Spleen (tissue), 11 donors: ENCODE results near the gene PLEKHM2. TPM values are rescaled to one million over a fixed set of nuclear protein-coding genes. Genes with fewer than 3 reads are reported as not detected.

Experiments used
- DNase-seq: peaks from one replicate; pipeline ENCODE4 v3.0.0-alpha.2; 2020
- H3K27ac ChIP-seq, 8 donors: fragments of 200-600 bp; sonication (generic) in 7 of 8; 1 replicate in 4 of 8; 2 replicates in 4 of 8; pipeline versions ENCODE4 v1.5.0 to v1.8.0; 2016 to 2021; ENCODE audit warnings: inconsistent platforms in 4 of 8, mild to moderate bottlenecking in 4 of 8, moderate library complexity in 1 of 8
- H3K27me3 ChIP-seq, 7 donors: fragments of 200-600 bp; sonication (generic) in 6 of 7; replicated peaks in 1 of 7; 1 replicate in 4 of 7; 2 replicates in 3 of 7; pipeline versions ENCODE4 v1.5.0 to v1.8.0; 2016 to 2021; ENCODE audit warnings: inconsistent platforms in 3 of 7, mild to moderate bottlenecking in 1 of 7
- H3K36me3 ChIP-seq, 6 donors: fragments of 200-600 bp; sonication (generic) in 5 of 6; 1 replicate in 4 of 6; 2 replicates in 2 of 6; pipeline versions ENCODE4 v1.5.0 to v1.8.0; 2016 to 2021; ENCODE audit warnings: inconsistent platforms in 2 of 6
- H3K4me1 ChIP-seq, 6 donors: fragments of 200-600 bp; sonication (generic) in 5 of 6; 1 replicate in 3 of 6; 2 replicates in 3 of 6; pipeline versions ENCODE4 v1.5.0 to v1.8.0; 2016 to 2021; ENCODE audit warnings: inconsistent platforms in 3 of 6
- H3K4me3 ChIP-seq, 8 donors: fragments of 200-600 bp; sonication (generic) in 7 of 8; 1 replicate in 4 of 8; 2 replicates in 4 of 8; pipeline versions ENCODE4 v1.5.0 to v1.8.0; 2016 to 2021; ENCODE audit warnings: inconsistent platforms in 4 of 8, mild to moderate bottlenecking in 4 of 8, moderate library complexity in 2 of 8
- H3K9me3 ChIP-seq, 8 donors: fragments of 200-600 bp; sonication (generic) in 7 of 8; 1 replicate in 4 of 8; 2 replicates in 4 of 8; pipeline versions ENCODE4 v1.5.0 to v1.8.0; 2016 to 2021; ENCODE audit warnings: inconsistent platforms in 4 of 8
- POLR2A ChIP-seq, 3 donors: fragments of 450-650 bp; IDR thresholded peaks; one replicate each; pipeline ENCODE4 v1.5.1; 2017; ENCODE audit warnings: antibody characterized with exemption in 3 of 3, mild to moderate bottlenecking in 1 of 3
- POLR2AphosphoS5 ChIP-seq, 3 donors: sonication (generic); formaldehyde crosslinking; IDR thresholded peaks; one replicate each; pipeline ENCODE4 v1.5.1; 2017; ENCODE audit warnings: antibody characterized with exemption in 3 of 3
- WGBS, 5 donors: extraction: QIAGEN DNeasy Blood & Tissue Kit in 3 of 5; methylation state at CpG; one replicate each; pipeline versions ENCODE4 v1.1.5 to v1.1.7; 2013 to 2018; 5-methylcytosine and 5-hydroxymethylcytosine counted together
- intact Hi-C: fragments of 100-400 bp; cut with DNase I; formaldehyde crosslinking; loops from one replicate; pipeline ENCODE4 v1.15.0; 2023; ENCODE audit warnings: low total_unique reads
- polyA plus RNA-seq, 3 donors: library from polyadenylated mRNA; stranded (reverse); fragments of 200-250 nt; gene quantifications; one replicate each; pipeline ENCODE4 v1.2.1, GENCODE V29; 2013
- total RNA-seq, 7 donors: library from RNA; depleted of rRNA in 3 of 7; stranded (reverse); fragments of >200 nt in 3 of 7; fragmentation: NEBNext Ultra II Directional in 4 of 7; extraction: Animal tissue kit (Norgen Biotek cat#: 25700) in 4 of 7; gene quantifications; one replicate each; pipeline versions ENCODE4 v1.1.0 to v1.2.1, GENCODE V29; 2016 to 2021
- TF ChIP-seq, protein P1 (sequence below), 11 experiments: fragments of 200-600 bp in 7 of 11; fragments of 450-650 bp in 4 of 11; sonication (generic) in 4 of 11; IDR thresholded peaks in 8 of 11; conservative IDR thresholded peaks in 3 of 11; 1 replicate in 7 of 11; 2 replicates in 4 of 11; pipeline versions ENCODE4 v1.4.0 to v1.8.0; 2016 to 2021; ENCODE audit warnings: antibody characterized with exemption in 11 of 11, inconsistent platforms in 4 of 11, mild to moderate bottlenecking in 1 of 11
- donor health status: healthy with polysubstance abuse.
- donor health status: DM: no; HTN: no; CAD: no; lungs with moderate emphysema.
- donor health status: DM: no; HTN: no; CAD: no.
- donor health status: Bipolar disorder and iron deficiency.
- donor health status: healthy.
- donor health status: DM: no; HTN: no; CAD: no.
- donor health status: DM: yes; HTN: yes; CAD: no.

The PLEKHM2 gene
- total and polyA plus RNA-seq, 10 donors = 25.9 to 96.0 (median 60.6) TPM

DNA sequence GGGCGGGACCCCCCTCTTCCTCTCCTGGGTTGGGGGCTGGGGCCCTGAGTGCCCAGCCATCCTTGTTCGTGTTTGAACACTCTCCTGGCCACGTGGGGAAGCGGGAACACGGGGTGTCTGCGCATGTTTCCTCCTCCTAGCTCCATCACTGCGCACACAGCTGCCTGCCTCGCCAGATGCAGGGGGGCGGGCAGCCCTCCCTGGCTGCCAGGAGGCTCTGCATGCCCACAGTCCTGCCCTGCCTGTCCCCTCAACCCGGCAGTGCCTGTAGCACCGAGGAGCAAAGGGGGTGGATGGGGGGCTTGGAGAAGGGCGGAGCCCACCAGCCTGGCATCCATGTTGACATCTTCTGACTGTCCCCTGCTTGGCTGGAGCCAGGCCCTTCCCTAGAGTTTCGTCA lies 50.2 kb downstream of the PLEKHM2 start:
- no peak for TF ChIP-seq POLR2AphosphoS5 (IDR thresholded peaks at IDR 0.05)
- no peak for TF ChIP-seq POLR2A (IDR thresholded peaks at IDR 0.05)
- TF ChIP-seq, protein P1, sequence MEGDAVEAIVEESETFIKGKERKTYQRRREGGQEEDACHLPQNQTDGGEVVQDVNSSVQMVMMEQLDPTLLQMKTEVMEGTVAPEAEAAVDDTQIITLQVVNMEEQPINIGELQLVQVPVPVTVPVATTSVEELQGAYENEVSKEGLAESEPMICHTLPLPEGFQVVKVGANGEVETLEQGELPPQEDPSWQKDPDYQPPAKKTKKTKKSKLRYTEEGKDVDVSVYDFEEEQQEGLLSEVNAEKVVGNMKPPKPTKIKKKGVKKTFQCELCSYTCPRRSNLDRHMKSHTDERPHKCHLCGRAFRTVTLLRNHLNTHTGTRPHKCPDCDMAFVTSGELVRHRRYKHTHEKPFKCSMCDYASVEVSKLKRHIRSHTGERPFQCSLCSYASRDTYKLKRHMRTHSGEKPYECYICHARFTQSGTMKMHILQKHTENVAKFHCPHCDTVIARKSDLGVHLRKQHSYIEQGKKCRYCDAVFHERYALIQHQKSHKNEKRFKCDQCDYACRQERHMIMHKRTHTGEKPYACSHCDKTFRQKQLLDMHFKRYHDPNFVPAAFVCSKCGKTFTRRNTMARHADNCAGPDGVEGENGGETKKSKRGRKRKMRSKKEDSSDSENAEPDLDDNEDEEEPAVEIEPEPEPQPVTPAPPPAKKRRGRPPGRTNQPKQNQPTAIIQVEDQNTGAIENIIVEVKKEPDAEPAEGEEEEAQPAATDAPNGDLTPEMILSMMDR (IDR thresholded peaks at IDR 0.05 in 8 of 11, conservative IDR thresholded peaks at IDR 0.05 in 3 of 11) = no peak
- DNase-seq = no peak
- 85 to 88% (median 86%) methylated on average over 13 of the region's 13 CpGs for WGBS, 5 donors
- no peak overlapping the region for H3K27ac ChIP-seq
- no peak overlapping the region for H3K4me3 ChIP-seq
- peaks cover 0 to 19% (median under 1%) of the 10 kb centered on the region in 6 donors for H3K4me1 ChIP-seq
- H3K9me3 ChIP-seq = no peaks in the 10 kb centered on the region
- no peaks in the 10 kb centered on the region for H3K27me3 ChIP-seq
- peaks cover 0 to 76% (median 58%) of the 10 kb centered on the region in 6 donors for H3K36me3 ChIP-seq
- intact Hi-C loops = no loop called here

- no peaks in the 10 kb centered on the region for H3K27me3 ChIP-seq
- no peak for DNase-seq
- no peak overlapping the region for H3K4me3 ChIP-seq
- peaks cover 0 to 18% (median 0%) of the 10 kb centered on the region in 6 donors for H3K4me1 ChIP-seq
- TF ChIP-seq POLR2AphosphoS5 (IDR thresholded peaks at IDR 0.05) (peak in 2 of 3 donors; percentile 12 to 44), POLR2A (IDR thresholded peaks at IDR 0.05) (no peak)
- WGBS, 5 donors = 90 to 98% (median 92%) methylated on average over 11 to 17 of the region's 17 CpGs
- H3K36me3 ChIP-seq = peaks cover 0 to 74% (median 52%) of the 10 kb centered on the region in 6 donors
- H3K27ac ChIP-seq = no peak overlapping the region
- intact Hi-C loops = no loop called here
- no peaks in the 10 kb centered on the region for H3K9me3 ChIP-seq
Observed at GRCh38 chr1:15734901-15735300, 50.8 kb downstream of the PLEKHM2 start.

DNA sequence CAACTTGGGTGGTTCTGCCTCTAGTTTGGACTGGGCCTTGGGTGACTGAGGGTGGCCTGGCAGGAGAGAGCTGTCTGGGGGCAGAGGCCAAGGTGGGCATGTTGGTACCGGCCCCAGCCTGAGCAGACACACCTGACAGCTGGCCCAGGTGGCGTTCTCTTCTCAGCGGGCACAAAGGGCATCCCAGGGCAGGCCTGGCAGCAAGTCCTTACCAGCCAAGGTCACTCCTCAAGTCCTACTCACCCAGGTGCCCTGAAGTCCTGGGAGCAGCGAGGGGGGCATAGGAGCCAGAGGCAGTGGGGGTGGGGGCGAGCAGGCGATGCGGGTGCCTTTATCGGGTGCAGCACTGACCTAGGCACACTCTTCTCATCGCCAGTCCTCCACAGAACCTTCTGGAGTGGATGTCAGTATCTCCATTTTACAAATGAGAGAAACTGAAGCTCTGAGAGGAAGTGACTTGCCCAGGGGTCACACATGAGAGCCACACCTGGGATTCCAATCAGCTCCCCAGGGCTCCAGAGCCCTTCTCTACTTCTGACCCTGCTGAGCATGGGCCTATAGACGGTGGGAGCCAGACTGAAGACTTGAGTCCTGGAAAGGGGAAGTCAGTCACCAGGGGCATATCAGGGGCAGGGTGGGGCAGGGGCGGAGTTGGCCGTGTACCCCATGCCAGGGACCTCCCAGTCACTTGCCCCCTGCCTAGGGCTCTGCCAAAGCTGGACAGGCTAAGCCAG lies 51.4 kb downstream of the PLEKHM2 start:
- TF ChIP-seq POLR2A (IDR thresholded peaks at IDR 0.05) = no peak
- TF ChIP-seq POLR2AphosphoS5 (IDR thresholded peaks at IDR 0.05) = no peak
- TF ChIP-seq, protein P1 (IDR thresholded peaks at IDR 0.05 in 8 of 11, conservative IDR thresholded peaks at IDR 0.05 in 3 of 11) = no peak
- H3K27me3 ChIP-seq = no peaks in the 10 kb centered on the region
- no peak for DNase-seq
- H3K9me3 ChIP-seq = no peaks in the 10 kb centered on the region
- peak overlapping the region in 2 of 8 donors; percentile 21 to 33 for H3K27ac ChIP-seq
- no peak overlapping the region for H3K4me3 ChIP-seq
- H3K4me1 ChIP-seq = peaks cover 0 to 18% (median 0%) of the 10 kb centered on the region in 6 donors
- H3K36me3 ChIP-seq = peaks cover 0 to 68% (median 47%) of the 10 kb centered on the region in 6 donors
- WGBS, 5 donors = 74 to 80% (median 76%) methylated on average over 10 to 12 of the region's 12 CpGs
- intact Hi-C loops = no loop called here

DNA sequence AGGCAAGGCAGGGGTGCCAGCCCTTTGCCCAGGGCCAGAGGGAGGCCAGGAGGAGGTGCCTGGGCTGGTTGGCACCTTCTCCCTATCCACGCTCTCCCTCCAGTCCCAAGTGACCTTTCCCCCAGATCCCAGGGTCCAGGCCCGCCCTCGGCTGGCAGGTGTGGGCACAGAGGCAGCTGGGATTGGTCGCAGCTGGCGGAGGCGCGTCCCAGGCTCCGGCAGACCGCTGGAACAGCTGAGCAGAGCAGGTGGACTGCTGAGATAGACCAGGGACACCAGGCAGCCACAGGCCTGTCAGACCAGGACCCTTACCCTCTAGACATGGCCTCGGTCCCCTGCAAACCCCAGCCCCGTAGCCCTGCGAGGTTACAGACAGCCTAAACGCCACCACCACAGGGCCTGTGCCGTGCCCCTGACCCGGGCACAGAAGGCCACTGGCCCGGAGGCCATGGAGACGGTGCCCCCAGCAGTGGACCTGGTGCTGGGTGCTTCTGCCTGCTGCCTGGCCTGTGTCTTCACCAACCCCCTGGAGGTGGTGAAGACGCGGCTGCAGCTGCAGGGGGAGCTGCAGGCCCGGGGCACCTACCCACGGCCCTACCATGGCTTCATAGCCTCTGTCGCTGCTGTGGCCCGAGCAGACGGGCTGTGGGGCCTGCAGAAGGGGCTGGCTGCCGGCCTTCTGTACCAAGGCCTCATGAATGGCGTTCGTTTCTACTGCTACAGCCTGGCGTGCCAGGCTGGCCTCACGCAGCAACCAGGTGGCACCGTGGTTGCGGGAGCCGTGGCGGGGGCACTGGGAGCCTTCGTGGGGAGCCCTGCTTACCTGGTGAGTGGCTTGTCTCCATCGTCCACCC lies 52.1 kb downstream of the PLEKHM2 start, which contains the start of gene SLC25A34:
Gene SLC25A34 (plus strand): TSS at position 221 of the 854 bp plus-strand sequence. CDS start 228 bp downstream, at position 449.
- intact Hi-C loops = no loop called here
- 84 to 92% (median 90%) methylated on average over 16 to 35 of the region's 35 CpGs for WGBS, 5 donors
- Histone ChIP-seq H3K27ac (peak within 1 kb of the TSS in 2 of 8 donors; percentile 21 to 33), H3K36me3 (peaks cover 0 to 60% (median 39%) of the 10 kb centered on the region in 6 donors), H3K4me3 (no peak within 1 kb of the TSS), H3K4me1 (peaks cover 0 to 23% (median 3%) of the 10 kb centered on the region in 6 donors), H3K27me3 (no peaks in the 10 kb centered on the region), H3K9me3 (no peaks in the 10 kb centered on the region)
- TF ChIP-seq POLR2AphosphoS5 (IDR thresholded peaks at IDR 0.05) = peak in 2 of 3 donors; percentile 28 to 64
- TF ChIP-seq, protein P1 (IDR thresholded peaks at IDR 0.05 in 8 of 11, conservative IDR thresholded peaks at IDR 0.05 in 3 of 11) = no peak
- DNase-seq = no peak
